Naive thymus-derived CD4-positive, alpha-beta T cell (primary cell): ENCODE measurements around the gene MAP3K14. TPM values are rescaled to one million over a fixed set of nuclear protein-coding genes. Genes with fewer than 3 reads are reported as not detected.

ENCODE experiments used
- ATAC-seq: fragments of 150-1000 bp; cut with Tn5 transposase; 2 replicates; pipeline ENCODE4 v1.10.0; 2021; ENCODE audit warnings: mild to moderate bottlenecking, moderate library complexity
- CTCF ChIA-PET: fragments of 350-600 bp; sonication (Branson Sonifier 250); formaldehyde crosslinking; loops from one replicate; lab custom pipeline; 2021; ENCODE audit warnings: antibody characterized with exemption; lab: Charles Lee
- POLR2A ChIA-PET: fragments of 350-600 bp; sonication (Branson Sonifier 250); formaldehyde crosslinking; loops from one replicate; lab custom pipeline; 2021; ENCODE audit warnings: antibody characterized with exemption, inconsistent platforms; lab: Charles Lee
- DNase-seq, 9 donors: peaks; one replicate each; pipeline versions ENCODE4 v3.0.0 to v3.0.0-alpha.2; 2020 to 2022; ENCODE audit warnings: mixed read lengths in 1 of 9
- H3K27ac ChIP-seq: one replicate; pipeline ENCODE4 v1.7.0; 2013; ENCODE audit warnings: mild to moderate bottlenecking, low read depth, low read length, moderate library complexity
- H3K27me3 ChIP-seq, 2 donors: one replicate each; pipeline ENCODE4 v1.7.0; 2013; ENCODE audit warnings: low read length in 2 of 2, mild to moderate bottlenecking in 2 of 2, moderate library complexity in 2 of 2; ENCODE audit not compliant: control insufficient read depth in 2 of 2, insufficient read depth in 2 of 2
- H3K36me3 ChIP-seq, 3 experiments: 1 replicate in 2 of 3; 2 replicates in 1 of 3; pipeline ENCODE4 v1.7.0; 2013; ENCODE audit warnings: low read length in 3 of 3, mild to moderate bottlenecking in 3 of 3, moderate library complexity in 1 of 3; ENCODE audit not compliant: insufficient read depth in 3 of 3, control insufficient read depth in 2 of 3
- H3K4me1 ChIP-seq, 2 donors: one replicate each; pipeline ENCODE4 v1.7.0; 2013; ENCODE audit warnings: low read length in 2 of 2, mild to moderate bottlenecking in 2 of 2, moderate library complexity in 1 of 2; ENCODE audit not compliant: control insufficient read depth in 2 of 2, insufficient read depth in 2 of 2
- H3K4me3 ChIP-seq: 2 replicates; pipeline ENCODE4 v1.7.0; 2013; ENCODE audit warnings: mild to moderate bottlenecking, low read length
- H3K9me3 ChIP-seq, 3 experiments: 1 replicate in 2 of 3; 2 replicates in 1 of 3; pipeline ENCODE4 v1.7.0; 2013; ENCODE audit warnings: low read length in 3 of 3; ENCODE audit not compliant: control insufficient read depth in 2 of 3
- H3K27ac Mint-ChIP-seq, 9 donors: one replicate each; pipeline ENCODE4 v1.8.0; 2020 to 2022; ENCODE audit warnings: mixed read lengths in 9 of 9, mild to moderate bottlenecking in 8 of 9, moderate library complexity in 5 of 9, inconsistent platforms in 2 of 9
- H3K27me3 Mint-ChIP-seq, 5 donors: one replicate each; pipeline ENCODE4 v1.8.0; 2021 to 2022; ENCODE audit warnings: mixed read lengths in 5 of 5, mild to moderate bottlenecking in 1 of 5
- H3K36me3 Mint-ChIP-seq, 5 donors: one replicate each; pipeline ENCODE4 v1.8.0; 2020 to 2022; ENCODE audit warnings: mixed read lengths in 5 of 5, mild to moderate bottlenecking in 3 of 5, inconsistent platforms in 1 of 5
- H3K4me1 Mint-ChIP-seq, 7 donors: one replicate each; pipeline ENCODE4 v1.8.0; 2020 to 2022; ENCODE audit warnings: mixed read lengths in 7 of 7, mild to moderate bottlenecking in 3 of 7, inconsistent platforms in 1 of 7
- H3K4me3 Mint-ChIP-seq, 10 donors: one replicate each; pipeline ENCODE4 v1.8.0; 2020 to 2022; ENCODE audit warnings: mild to moderate bottlenecking in 10 of 10, mixed read lengths in 10 of 10, moderate library complexity in 6 of 10, inconsistent platforms in 2 of 10
- H3K9me3 Mint-ChIP-seq, 11 donors: one replicate each; pipeline ENCODE4 v1.8.0; 2020 to 2022; ENCODE audit warnings: mixed read lengths in 11 of 11, mild to moderate bottlenecking in 4 of 11, inconsistent platforms in 1 of 11, moderate library complexity in 1 of 11
- intact Hi-C, 2 donors: fragments of 100-400 bp; cut with micrococcal nuclease; formaldehyde crosslinking; loops; one replicate each; pipeline ENCODE4 v1.15.1; 2023
- polyA plus RNA-seq, 2 donors: library from polyadenylated mRNA; unstranded; fragments of 300-500 nt; fragmentation: Illumina TruSeq; gene quantifications; one replicate each; pipeline ENCODE4 v1.2.3, GENCODE V29; 2021
- total RNA-seq, 6 experiments: library from RNA in 5 of 6; stranded (reverse) in 5 of 6; gene quantifications; 1 replicate in 5 of 6; 2 replicates in 1 of 6; pipeline ENCODE4 v1.2.3 and lab custom pipeline; 2021 to 2026

The MAP3K14 gene
- total and polyA plus RNA-seq, 7 experiments from 2014 or later: 2.4 to 39.8 (median 31.5) TPM

- Histone ChIP-seq H3K4me1 (peaks cover 50 to 60% of the 10 kb centered on the region in 2 donors), H3K27ac (peak overlapping the region; percentile 42), H3K27me3 (no peaks in the 10 kb centered on the region), H3K4me3 (no peak overlapping the region), H3K36me3 (peaks cover 13 to 51% (median 21%) of the 10 kb centered on the region in 3 experiments), H3K9me3 (no peaks in the 10 kb centered on the region)
- no peak for ATAC-seq
- peak overlapping the region; percentile 65 to 100 (median 85) for H3K27ac Mint-ChIP-seq
- no peaks in the 10 kb centered on the region for H3K9me3 Mint-ChIP-seq
- H3K4me3 Mint-ChIP-seq: peak overlapping the region in 3 of 10 donors; percentile 17 to 68 (median 17)
- H3K4me1 Mint-ChIP-seq: peaks cover 56 to 83% (median 76%) of the 10 kb centered on the region in 7 donors
- no peak for DNase-seq
- POLR2A ChIA-PET: interaction anchor here (1.3 to 34.3 kb wide), 3 partner anchors 8 to 44 kb away, joined by 3 to 851 read pairs (median 851); partner anchors contain the start of gene FMNL1
- peaks cover 8 to 30% (median 15%) of the 10 kb centered on the region in 5 donors for H3K36me3 Mint-ChIP-seq
- CTCF ChIA-PET: interaction anchor here (1.0 to 11.7 kb wide), 4 partner anchors 13 to 73 kb away, joined by 3 to 397 read pairs (median 16); partner anchors contain the start of genes FMNL1 and HEXIM2
- no peaks in the 10 kb centered on the region for H3K27me3 Mint-ChIP-seq
- intact Hi-C loops: no loop called here
Observed at GRCh38 chr17:45233423-45233924, 83.3 kb downstream of the MAP3K14 start.

- H3K9me3 Mint-ChIP-seq: no peaks in the 10 kb centered on the region
- H3K9me3 ChIP-seq: no peaks in the 10 kb centered on the region
- H3K4me1 Mint-ChIP-seq: peaks cover 54 to 83% (median 79%) of the 10 kb centered on the region in 7 donors
- H3K4me3 Mint-ChIP-seq: peak overlapping the region in 5 of 10 donors; percentile 0 to 99 (median 25)
- H3K27me3 Mint-ChIP-seq: no peaks in the 10 kb centered on the region
- H3K36me3 Mint-ChIP-seq: peaks cover 3 to 23% (median 10%) of the 10 kb centered on the region in 5 donors
- peak overlapping the region; percentile 96 for H3K27ac ChIP-seq
- CTCF ChIA-PET: interaction anchor here (0.7 to 11.7 kb wide), 8 partner anchors 12 to 161 kb away, joined by 3 to 397 read pairs (median 4); partner anchors contain the start of genes ACBD4 and FMNL1
- POLR2A ChIA-PET: interaction anchor here (0.6 to 34.3 kb wide), 5 partner anchors 7 to 88 kb away, joined by 3 to 851 read pairs (median 4); partner anchors contain the start of genes FMNL1 and MAP3K14
- no peaks in the 10 kb centered on the region for H3K27me3 ChIP-seq
- no peak for ATAC-seq
- H3K27ac Mint-ChIP-seq: peak overlapping the region; percentile 36 to 100 (median 85)
- peaks cover 12 to 44% (median 15%) of the 10 kb centered on the region in 3 experiments for H3K36me3 ChIP-seq
- peaks cover 57 to 67% of the 10 kb centered on the region in 2 donors for H3K4me1 ChIP-seq
- no peak overlapping the region for H3K4me3 ChIP-seq
- intact Hi-C loops: no loop called here
- DNase-seq: no peak
Observed at GRCh38 chr17:45232514-45233422, 84.1 kb downstream of the MAP3K14 start.

- H3K27ac Mint-ChIP-seq: peak overlapping the region; percentile 36 to 100 (median 84)
- peak overlapping the region in 4 of 10 donors; percentile 9 to 99 (median 36) for H3K4me3 Mint-ChIP-seq
- ATAC-seq: no peak
- no peaks in the 10 kb centered on the region for H3K9me3 Mint-ChIP-seq
- intact Hi-C loops: no loop called here
- POLR2A ChIA-PET: interaction anchor here (0.6 to 34.3 kb wide), 6 partner anchors 6 to 87 kb away, joined by 3 to 851 read pairs (median 11); partner anchors contain the start of genes FMNL1, HEXIM1 and MAP3K14
- no peaks in the 10 kb centered on the region for H3K27me3 ChIP-seq
- DNase-seq: no peak
- no peak overlapping the region for H3K4me3 ChIP-seq
- H3K27ac ChIP-seq: peak overlapping the region; percentile 96
- no peaks in the 10 kb centered on the region for H3K27me3 Mint-ChIP-seq
- H3K36me3 Mint-ChIP-seq: peaks cover 0 to 18% (median 5%) of the 10 kb centered on the region in 5 donors
- peaks cover 57 to 90% (median 85%) of the 10 kb centered on the region in 7 donors for H3K4me1 Mint-ChIP-seq
- H3K36me3 ChIP-seq: peaks cover 7 to 33% (median 12%) of the 10 kb centered on the region in 3 experiments
- peaks cover 68 to 78% of the 10 kb centered on the region in 2 donors for H3K4me1 ChIP-seq
- CTCF ChIA-PET: interaction anchor here (0.7 to 11.7 kb wide), 8 partner anchors 11 to 162 kb away, joined by 3 to 397 read pairs (median 4); partner anchors contain the start of genes ACBD4 and FMNL1
- no peaks in the 10 kb centered on the region for H3K9me3 ChIP-seq
Observed at GRCh38 chr17:45231481-45232116, 85.2 kb downstream of the MAP3K14 start.

GRCh38 chr17:45230787-45231480 lies 85.9 kb downstream of the MAP3K14 start:
- Mint-ChIP-seq H3K4me3 (peak overlapping the region in 7 of 10 donors; percentile 44 to 99 (median 98)), H3K27me3 (no peaks in the 10 kb centered on the region), H3K36me3 (peaks cover 0 to 21% (median 5%) of the 10 kb centered on the region in 5 donors), H3K4me1 (peaks cover 60 to 96% (median 90%) of the 10 kb centered on the region in 7 donors), H3K9me3 (no peaks in the 10 kb centered on the region), H3K27ac (peak overlapping the region; percentile 96 to 100 (median 99))
- DNase-seq (no peak), ATAC-seq (no peak)
- Histone ChIP-seq H3K27me3 (no peaks in the 10 kb centered on the region), H3K4me1 (peaks cover 68 to 76% of the 10 kb centered on the region in 2 donors), H3K4me3 (no peak overlapping the region), H3K36me3 (peaks cover 1 to 27% (median 6%) of the 10 kb centered on the region in 3 experiments), H3K9me3 (no peaks in the 10 kb centered on the region), H3K27ac (peak overlapping the region; percentile 96)
- intact Hi-C loops: no loop called here
- POLR2A ChIA-PET: interaction anchor here (0.6 to 34.3 kb wide), 6 partner anchors 6 to 95 kb away, joined by 3 to 851 read pairs (median 11); partner anchors contain the start of genes ACBD4, FMNL1, HEXIM1 and MAP3K14
- CTCF ChIA-PET: interaction anchor here (1.0 to 11.7 kb wide), 8 partner anchors 11 to 163 kb away, joined by 3 to 397 read pairs (median 4); partner anchors contain the start of genes ACBD4, FMNL1 and HEXIM1

- intact Hi-C loops: no loop called here
- H3K4me3 ChIP-seq: no peak overlapping the region
- no peaks in the 10 kb centered on the region for H3K27me3 ChIP-seq
- peaks cover 64 to 72% of the 10 kb centered on the region in 2 donors for H3K4me1 ChIP-seq
- peak overlapping the region; percentile 44 to 99 (median 92) for H3K4me3 Mint-ChIP-seq
- peak overlapping the region; percentile 96 for H3K27ac ChIP-seq
- peak overlapping the region; percentile 96 to 100 (median 99) for H3K27ac Mint-ChIP-seq
- no peaks in the 10 kb centered on the region for H3K27me3 Mint-ChIP-seq
- ATAC-seq: no peak
- peaks cover 0 to 24% (median under 1%) of the 10 kb centered on the region in 3 experiments for H3K36me3 ChIP-seq
- H3K36me3 Mint-ChIP-seq: peaks cover 0 to 25% (median 5%) of the 10 kb centered on the region in 5 donors
- DNase-seq: no peak
- no peaks in the 10 kb centered on the region for H3K9me3 ChIP-seq
- CTCF ChIA-PET: interaction anchor here (1.0 to 11.7 kb wide), 6 partner anchors 10 to 163 kb away, joined by 3 to 397 read pairs (median 7); partner anchors contain the start of genes ACBD4, FMNL1 and HEXIM1
- POLR2A ChIA-PET: interaction anchor here (1.2 to 34.3 kb wide), 5 partner anchors 5 to 95 kb away, joined by 3 to 851 read pairs (median 14); partner anchors contain the start of genes ACBD4, FMNL1, HEXIM1 and MAP3K14
- no peaks in the 10 kb centered on the region for H3K9me3 Mint-ChIP-seq
- peaks cover 55 to 92% (median 84%) of the 10 kb centered on the region in 7 donors for H3K4me1 Mint-ChIP-seq
Observed at GRCh38 chr17:45230410-45230786, 86.4 kb downstream of the MAP3K14 start.
